Activated CD8-positive, alpha-beta memory T cell treated with anti-CD3 and anti-CD28 coated beads, Interleukin-2, amount 50 U/mL, for 48 hours (primary cell): ENCODE measurements around the gene ZNF555.
"Not testable (repeated sequence)": the region's sequence is repeated elsewhere in the genome, so short reads cannot be mapped to it uniquely, and the experiment has no call there.

Source experiments
- DNase-seq: peaks from one replicate; pipeline ENCODE4 v3.0.0-alpha.2; 2020

The ZNF555 gene

DNA sequence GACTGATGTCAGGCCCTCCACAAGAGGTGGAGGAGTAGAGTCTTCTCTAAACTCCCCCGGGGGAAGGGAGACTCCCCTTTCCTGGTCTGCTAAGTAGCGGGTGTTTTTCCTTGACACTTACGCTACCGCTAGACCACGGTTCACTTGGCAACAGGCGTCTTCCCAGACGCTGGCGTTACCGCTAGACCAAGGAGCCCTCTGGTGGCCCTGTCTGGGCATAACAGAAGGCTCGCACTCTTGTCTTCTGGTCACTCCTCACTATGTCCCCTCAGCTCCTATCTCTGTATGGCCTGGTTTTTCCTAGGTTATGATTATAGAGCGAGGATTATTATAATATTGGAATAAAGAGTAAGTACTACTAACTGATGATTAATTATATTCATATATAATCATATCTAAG is 30.9 kb downstream of the ZNF555 start:
- DNase-seq: peak; percentile 61

DNA sequence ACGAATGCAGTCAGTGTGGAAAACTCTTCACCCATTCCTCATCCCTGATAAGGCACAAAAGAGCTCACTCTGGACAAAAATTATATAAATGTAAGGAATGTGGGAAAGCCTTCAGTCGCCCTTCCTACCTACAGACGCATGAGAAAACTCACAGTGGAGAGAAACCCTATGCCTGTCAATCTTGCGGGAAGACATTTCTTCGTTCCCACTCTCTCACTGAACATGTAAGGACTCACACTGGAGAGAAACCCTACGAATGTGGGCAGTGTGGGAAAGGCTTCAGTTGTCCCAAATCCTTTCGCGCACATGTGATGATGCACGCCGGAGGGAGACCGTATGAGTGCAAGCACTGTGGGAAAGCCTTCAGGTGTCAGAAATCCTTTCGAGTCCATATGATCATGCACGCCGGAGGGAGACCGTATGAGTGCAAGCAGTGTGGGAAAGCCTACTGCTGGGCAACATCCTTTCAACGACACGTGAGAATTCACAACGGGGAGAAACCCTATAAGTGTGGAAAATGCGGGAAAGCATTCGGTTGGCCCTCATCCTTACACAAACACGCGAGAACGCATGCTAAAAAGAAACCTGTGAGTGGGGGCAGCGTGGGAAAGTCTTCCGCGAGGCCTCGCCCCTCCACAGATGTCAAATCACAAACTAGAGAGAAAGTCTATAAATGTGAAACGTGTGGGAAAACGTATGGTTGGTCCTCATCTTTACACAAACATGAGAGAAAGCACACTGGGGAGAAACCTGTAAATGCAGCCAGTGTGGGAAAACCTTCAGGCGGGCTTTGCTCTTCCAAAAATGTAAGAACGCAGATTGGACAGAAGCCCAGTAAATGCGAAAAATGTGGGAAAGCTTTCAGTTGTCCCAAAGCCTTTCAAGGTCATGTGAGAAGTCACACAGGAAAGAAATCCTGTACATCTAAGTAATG is 36.4 kb downstream of the ZNF555 start:
- no peak for DNase-seq

DNA sequence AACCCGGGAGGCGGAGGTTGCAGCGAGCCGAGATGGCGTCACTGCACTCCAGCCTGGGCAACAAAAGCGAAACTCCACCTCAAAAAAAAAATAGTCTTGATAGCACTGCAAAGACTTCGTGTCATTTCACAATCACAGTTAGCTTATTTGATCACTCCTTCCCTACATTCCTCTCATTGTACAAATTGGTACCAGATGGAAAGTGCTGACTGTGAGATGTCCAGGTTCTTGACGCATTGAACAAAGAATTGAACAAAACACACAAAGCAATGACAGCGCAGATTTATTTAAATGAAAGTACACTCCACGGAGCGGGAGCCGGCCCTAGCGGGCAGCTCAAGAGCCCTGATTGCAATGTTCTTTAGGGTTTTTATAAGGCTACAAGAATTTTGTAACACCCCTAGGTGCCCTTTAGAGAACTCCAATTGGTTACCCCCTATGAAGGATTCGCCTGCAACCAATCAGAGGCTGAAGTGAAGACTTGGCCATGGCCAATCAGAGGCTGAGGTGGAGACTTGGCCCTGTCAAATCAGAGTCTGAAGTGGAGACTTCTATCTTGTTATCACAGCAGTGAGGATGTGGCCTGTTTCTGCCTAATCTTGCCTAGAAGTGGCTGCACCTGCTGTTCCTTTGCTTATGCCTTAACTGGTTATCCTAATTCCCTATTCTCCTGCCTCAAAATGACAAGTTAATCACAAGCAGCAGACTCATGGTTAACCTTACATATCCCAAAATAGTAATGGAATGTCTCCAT is 42.6 kb downstream of the ZNF555 start:
- no peak for DNase-seq

DNA sequence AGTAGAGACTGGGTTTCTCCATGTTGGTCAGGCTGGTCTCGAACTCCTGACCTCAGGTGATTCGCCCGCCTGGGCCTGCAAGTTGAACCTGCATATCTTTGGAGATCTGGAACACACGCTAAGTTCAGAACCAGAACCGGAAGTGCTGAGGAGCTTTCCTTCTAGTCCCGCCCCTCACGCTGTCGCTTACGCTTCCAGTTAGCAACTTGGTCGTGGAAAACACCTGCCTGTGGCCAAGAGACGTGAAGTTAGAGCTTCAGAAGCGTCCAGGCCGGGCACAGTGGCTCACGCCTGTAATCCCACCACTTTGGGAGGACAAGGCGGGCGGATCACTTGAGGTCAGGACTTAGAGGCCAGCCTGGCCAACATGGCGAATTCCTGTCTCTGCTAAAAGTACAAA is 44.5 kb downstream of the ZNF555 start:
- DNase-seq: no peak

DNA sequence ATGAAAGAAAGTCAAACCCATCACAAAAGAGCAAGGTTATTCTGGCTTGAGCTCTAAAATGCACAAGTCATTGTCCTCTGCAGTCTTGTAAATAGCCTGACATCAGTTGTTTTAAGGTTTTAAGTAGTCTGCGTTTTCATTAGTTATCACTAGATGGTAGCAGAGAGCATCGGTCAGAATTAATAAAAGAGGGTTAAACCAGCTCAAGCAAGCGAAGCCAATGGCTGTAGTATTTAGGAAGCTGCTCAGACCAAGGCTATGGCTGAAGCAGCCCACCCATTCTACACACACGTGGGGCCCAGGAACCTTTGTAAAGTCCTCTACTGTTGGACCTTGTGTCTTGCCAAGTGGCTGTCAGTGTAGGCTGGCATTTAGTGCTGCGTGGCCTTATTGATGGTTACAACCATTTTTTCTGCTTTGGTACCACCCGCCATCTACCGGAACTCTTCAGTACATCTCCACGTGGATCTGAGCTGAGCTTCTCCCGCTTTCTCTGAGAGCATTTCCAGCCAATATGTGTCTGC is 46.2 kb downstream of the ZNF555 start:
- no peak for DNase-seq

DNA sequence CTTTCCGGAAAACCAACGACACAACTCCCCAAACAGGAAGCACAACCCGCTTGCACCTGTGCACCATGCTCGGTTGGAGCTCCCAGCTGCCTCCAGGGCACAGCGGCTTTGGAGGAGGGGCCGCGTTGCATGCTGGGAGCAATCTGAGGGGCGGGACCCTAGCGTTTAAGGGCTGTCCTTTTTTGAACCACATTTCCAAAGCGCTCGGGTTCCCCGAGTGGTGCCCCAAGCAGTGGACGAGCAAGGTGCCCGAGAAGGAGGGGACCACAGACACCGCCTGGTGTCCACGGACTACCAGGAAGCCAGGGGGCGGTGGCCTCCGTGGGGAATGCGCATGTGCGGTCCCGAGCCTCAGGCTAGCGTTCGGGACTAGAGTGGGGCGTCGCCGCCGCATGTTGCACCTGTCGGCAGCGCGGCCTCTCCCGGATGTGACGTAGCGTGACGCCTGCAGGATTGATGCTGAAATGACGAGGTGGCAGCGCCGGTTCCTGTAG is 47.5 kb downstream of the ZNF555 start:
- peak; percentile 75 for DNase-seq

DNA sequence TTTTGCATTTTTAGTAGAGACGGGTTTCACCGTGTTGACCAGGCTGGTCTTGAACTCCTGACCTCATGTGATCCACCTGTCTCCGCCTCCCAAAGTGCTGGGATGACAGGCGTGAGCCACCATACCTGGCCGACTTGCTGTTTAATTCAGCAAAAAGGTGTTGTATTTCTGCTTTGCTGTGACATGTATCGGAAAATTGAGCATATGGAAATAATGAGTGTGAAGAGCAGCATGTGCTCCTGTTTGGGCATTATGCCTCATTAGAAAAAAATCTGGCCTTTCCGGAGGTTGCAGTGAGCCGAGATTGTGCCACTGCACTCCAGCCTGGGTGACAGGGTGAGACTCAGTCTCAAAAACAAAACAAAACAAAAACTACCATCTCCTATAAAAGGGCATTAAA is 49.3 kb downstream of the ZNF555 start:
- not testable (repeated sequence) for DNase-seq

DNA sequence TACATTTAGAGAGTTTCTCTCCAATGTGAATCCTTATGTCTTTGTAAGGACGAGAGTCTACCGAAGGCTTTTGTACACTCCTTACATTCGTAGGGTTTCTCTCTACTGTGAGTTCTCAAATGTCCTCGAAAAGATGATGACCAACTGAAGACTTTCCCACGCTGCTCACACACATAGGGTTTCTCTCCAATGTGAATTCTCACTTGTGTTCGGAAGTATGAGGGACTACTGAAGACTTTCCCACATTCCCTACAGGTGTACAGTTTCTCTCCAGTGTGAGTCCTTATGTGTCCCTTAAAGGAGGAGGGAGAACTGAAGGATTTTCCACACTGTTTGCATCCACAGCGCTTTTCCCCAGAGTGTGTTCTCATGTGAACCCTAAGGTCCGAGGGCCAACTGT is 55.4 kb downstream of the ZNF555 start:
- DNase-seq: no peak

DNA sequence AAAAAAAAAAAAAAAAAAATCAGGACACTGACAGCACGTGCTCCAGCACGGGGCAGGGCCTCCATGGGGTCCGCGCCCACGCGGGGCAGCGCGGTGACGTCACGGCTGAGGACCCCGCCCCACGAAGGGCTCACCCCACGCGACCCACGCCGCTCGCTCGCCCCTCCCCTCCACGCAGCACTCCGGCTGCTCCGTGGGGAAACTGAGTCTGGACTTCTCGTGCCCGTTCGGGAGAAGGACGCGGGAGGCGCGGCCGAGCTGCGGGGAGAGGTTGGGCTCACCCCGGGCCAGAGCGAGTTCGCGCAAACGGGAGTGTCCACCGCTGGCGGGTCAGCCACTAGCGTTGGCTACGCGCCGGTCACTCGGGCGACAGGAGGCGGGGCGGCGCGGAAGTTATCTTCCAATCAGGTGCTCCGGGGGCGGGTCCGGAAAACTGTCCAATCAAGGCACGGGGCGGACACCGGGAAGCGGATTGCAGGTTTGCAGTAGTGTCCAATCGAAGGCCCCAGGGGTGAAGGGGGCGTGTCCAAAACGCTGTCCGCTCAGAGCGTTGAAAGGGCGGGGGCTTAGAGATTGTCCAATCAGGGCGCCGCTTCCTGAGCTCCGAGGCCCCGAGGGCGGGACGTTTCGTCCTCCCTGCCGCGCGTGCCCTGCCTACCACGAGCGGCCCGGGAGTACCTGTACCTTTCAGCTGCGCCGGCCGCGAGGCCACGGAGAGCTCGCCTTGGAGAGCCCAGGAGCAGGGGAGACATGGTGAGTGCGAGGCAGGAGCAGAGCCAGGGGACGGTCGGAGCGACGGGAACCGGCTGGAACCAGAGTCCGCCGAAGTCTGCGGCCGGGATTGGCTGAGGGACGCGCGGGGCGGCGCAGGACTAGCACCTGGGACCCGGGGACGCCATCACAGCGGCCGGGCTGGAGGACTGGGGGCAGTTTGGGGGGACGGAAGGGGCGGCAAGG is 59.3 kb downstream of the ZNF555 start, which contains the start of gene ZNF57:
Gene ZNF57, plus strand, starts transcription at position 633 of the 957 bp plus-strand sequence. Its CDS starts 118 bp downstream, at position 751.
- DNase-seq: peak; percentile 97

DNA sequence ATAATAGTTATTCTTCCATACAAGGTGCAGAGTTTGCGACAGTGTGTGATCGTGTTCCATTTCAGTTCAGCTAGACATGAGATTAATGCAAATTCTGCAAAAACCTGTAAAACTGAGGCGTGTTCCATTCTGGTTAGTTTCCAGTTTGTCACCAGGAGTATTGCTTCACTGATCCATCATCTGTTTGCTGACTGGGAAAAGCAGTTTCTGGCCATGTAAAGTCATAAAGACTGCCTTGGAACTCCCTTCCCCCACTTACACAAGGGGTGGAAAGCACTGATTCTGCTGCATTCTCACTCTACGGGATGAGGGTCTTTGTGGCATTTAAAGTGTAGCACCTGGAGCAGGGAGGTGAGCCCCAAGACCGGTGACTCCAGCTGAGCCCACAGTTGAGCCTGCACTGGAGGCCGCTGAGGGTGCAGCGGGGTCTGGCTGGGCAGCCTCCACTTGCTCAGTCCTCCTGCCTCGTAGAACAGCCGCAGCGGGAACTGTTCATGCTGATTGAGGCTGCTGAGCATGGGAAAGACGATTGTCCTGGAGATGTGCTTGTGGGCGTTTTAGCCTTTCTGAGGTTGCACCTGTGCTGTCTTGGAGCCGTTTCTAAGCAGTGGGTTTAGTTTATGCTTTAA is 61.4 kb downstream of the ZNF555 start:
- DNase-seq: peak; percentile 30

DNA sequence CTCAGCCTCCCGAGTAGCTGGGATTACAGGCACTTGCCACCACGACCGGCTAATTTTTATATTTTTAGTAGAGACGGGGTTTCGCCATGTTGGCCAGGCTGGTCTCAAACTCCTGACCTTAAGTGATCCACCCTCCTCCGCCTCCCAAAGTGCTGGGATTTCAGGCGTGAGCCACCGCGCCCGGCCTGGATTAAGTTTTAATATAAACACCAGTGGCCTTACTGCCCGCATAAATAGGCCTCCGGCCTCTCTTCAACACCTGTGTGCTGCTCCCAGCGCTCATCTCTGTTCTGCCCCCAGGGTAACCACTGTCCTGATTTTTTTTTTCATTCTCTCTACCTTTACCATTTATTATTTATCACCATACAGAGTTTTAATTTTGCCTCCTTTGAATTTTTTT is 62.1 kb downstream of the ZNF555 start:
- not testable (repeated sequence) for DNase-seq

DNA sequence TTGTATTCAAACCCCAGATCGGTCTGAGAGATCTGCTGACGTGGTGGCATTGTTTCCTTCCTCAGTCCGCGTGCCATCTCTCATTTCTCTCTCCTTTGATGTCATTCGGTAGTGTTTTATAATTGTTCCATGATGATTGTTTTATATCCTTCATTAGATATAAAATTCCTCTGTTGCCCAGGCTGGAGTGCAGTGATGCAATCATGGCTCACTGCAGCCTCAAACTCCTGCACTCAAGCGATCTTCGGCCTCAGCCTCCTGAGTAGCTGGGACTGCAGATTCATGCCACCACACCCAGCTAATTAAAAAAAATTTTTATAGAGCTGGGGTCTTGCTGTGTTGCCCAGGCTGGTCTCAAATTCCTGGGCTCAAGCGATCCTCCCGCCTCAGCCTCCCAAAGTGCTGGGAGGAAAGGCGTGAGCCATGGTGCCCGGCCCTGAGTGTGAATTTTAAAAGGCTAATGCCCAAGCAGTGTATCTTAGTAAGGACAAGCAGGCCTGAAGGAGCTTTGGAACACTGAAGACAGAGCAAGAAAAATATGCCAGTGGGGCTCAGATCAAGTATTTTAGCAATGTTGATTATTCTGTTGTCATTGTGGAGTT is 64.7 kb downstream of the ZNF555 start:
- DNase-seq: no peak

DNA sequence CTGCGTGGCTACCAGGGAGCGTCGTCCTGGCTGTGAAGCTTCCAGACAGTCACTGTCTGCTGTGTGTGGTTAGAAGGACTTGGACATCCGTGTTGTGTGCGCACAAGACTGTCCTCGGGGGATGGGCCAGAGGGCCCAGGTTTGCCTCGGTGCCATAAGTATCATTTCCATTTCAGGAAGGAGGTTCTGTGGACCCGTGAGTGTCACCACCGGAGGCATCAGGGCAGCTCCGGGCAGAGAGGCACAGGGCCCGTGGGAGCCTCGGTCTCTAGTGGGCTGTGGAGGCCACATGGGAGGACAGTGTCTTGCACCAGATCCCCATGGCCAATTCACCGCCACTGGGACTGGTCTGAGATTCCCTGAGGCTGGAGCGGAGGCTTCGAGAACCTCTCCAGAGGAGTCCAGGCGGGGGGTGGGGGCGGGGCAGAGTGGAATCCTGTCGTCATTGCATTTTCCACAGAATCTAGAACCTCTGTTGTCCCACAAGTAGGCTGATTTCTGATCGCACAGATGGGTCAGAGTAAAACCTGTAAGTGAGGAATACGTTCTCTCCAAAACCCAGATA is 65.4 kb downstream of the ZNF555 start:
- DNase-seq: no peak
